A549 (cell line): ENCODE measurements around the gene PRPF8.
A peak's percentile ranks its signal among the peaks of the same experiment; 100 is the strongest.

Source experiments
- BHLHE40 ChIP-seq: IDR thresholded peaks from 2 replicates; pipeline ENCODE4 v1.6.1; 2012; ENCODE audit warnings: low read depth, low read length, inconsistent platforms
- CTCF ChIP-seq: fragments of >200 bp; sonication (Bioruptor Twin); formaldehyde crosslinking; IDR thresholded peaks from 3 replicates; pipeline ENCODE4 v1.5.1; 2016
- ELK1 ChIP-seq: fragments of 150-350 bp; IDR thresholded peaks from 2 replicates; pipeline ENCODE4 v1.6.1; 2014; ENCODE audit warnings: low read depth, mild to moderate bottlenecking, low read length
- EP300 ChIP-seq, 2 experiments: fragments of >200 bp; sonication (Bioruptor Twin); formaldehyde crosslinking; IDR thresholded peaks; 2 replicates in 1 of 2; 3 replicates in 1 of 2; pipeline ENCODE4 v1.6.1; 2016 to 2017
- GATA3 ChIP-seq: IDR thresholded peaks from 2 replicates; pipeline ENCODE4 v1.6.1; 2012; ENCODE audit warnings: borderline replicate concordance
- JUNB ChIP-seq: fragments of >200 bp; sonication (Bioruptor Twin); formaldehyde crosslinking; IDR thresholded peaks from 2 replicates; pipeline ENCODE4 v1.6.1; 2016
- KDM1A ChIP-seq: fragments of 200-600 bp; sonication (generic); IDR thresholded peaks from 2 replicates; pipeline ENCODE4 v1.6.1; 2016; ENCODE audit warnings: low read depth, mild to moderate bottlenecking
- MAFK ChIP-seq: fragments of 450-650 bp; IDR thresholded peaks from 2 replicates; pipeline ENCODE4 v1.6.1; 2014; ENCODE audit not compliant: partially characterized antibody
- POLR2A ChIP-seq: IDR thresholded peaks from 2 replicates; pipeline ENCODE4 v1.6.1; 2012; ENCODE audit warnings: mild to moderate bottlenecking, low read length
- RFX5 ChIP-seq: fragments of 450-650 bp; IDR thresholded peaks from 2 replicates; pipeline ENCODE4 v1.7.1; 2014; ENCODE audit warnings: antibody characterized with exemption, mild to moderate bottlenecking, moderate library complexity
- ZFP36 ChIP-seq: fragments of 450-650 bp; IDR thresholded peaks from 2 replicates; pipeline ENCODE4 v1.6.1; 2014; ENCODE audit warnings: borderline replicate concordance; ENCODE audit not compliant: partially characterized antibody
- ZSCAN20 ChIP-seq: fragments of 250-450 bp; sonication (Bioruptor Pico); IDR thresholded peaks from 2 replicates; pipeline ENCODE4 v1.8.0; 2022; ENCODE audit warnings: mild to moderate bottlenecking, moderate library complexity
- TF ChIP-seq, protein P1 (sequence below): IDR thresholded peaks from 2 replicates; pipeline ENCODE4 v1.6.1; 2012; ENCODE audit warnings: low read depth, borderline replicate concordance
- TF ChIP-seq, protein P2 (sequence below): fragments of 450-650 bp; IDR thresholded peaks from 2 replicates; pipeline ENCODE4 v1.6.1; 2014; ENCODE audit warnings: antibody characterized with exemption

DNA sequence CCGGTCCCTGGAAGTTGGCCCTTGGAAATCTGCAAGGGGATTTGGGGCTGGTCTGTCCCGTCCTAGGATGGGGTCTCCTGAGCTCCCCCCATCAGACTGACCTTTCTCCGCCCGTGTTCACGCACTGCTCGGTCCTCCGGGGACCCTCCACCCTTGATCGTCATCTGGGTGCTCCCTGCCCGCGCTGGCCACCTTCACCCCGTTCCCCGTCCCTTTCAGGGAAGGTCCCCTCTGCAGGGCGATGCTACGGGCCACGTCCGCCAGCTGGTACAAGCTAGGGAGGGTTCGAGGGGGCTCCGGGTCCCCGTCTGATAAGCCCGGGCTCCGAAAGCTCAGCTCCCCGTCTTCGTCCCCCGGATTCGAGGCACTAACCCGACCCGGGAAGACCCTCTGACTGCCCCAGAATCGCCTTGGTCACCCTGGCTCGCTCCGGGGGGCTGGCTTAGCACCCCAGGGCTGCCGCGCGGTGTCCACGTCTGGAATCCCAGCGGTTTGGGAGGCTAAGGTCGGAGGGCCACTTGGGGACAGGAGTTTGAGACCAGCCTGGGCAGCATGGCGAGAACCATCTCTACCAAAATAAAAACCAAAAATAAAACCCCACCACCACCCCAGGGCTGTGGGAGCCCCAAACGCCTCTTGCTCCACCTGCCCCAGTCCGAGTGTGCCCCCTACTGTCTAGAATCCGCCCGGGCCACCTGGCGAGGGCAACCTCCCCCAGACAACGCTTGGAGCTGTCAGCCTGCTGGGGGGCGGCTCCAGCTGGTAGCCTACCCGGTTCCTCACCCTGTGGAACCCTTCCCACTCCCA is 55.0 kb downstream of the PRPF8 start:
- TF ChIP-seq, protein P1, sequence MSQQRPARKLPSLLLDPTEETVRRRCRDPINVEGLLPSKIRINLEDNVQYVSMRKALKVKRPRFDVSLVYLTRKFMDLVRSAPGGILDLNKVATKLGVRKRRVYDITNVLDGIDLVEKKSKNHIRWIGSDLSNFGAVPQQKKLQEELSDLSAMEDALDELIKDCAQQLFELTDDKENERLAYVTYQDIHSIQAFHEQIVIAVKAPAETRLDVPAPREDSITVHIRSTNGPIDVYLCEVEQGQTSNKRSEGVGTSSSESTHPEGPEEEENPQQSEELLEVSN: no peak
- TF ChIP-seq CTCF: peak; percentile 78
- no peak for TF ChIP-seq ZFP36
- no peak for TF ChIP-seq JUNB
- 0 out of 2 replicates have a peak, but pooled peaks have one; percentile 29 for TF ChIP-seq KDM1A
- no peak for TF ChIP-seq ZSCAN20 (CRISPR knock-in tag)
- no peak for TF ChIP-seq POLR2A
- no peak for TF ChIP-seq GATA3
- TF ChIP-seq ELK1: no peak
- TF ChIP-seq EP300 (IDR thresholded peaks at IDR 0.05): no peak
- no peak for TF ChIP-seq BHLHE40
- TF ChIP-seq, protein P2, sequence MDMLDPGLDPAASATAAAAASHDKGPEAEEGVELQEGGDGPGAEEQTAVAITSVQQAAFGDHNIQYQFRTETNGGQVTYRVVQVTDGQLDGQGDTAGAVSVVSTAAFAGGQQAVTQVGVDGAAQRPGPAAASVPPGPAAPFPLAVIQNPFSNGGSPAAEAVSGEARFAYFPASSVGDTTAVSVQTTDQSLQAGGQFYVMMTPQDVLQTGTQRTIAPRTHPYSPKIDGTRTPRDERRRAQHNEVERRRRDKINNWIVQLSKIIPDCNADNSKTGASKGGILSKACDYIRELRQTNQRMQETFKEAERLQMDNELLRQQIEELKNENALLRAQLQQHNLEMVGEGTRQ: no peak
- TF ChIP-seq RFX5: no peak
- TF ChIP-seq MAFK: no peak
